Activated effector memory CD4-positive, alpha-beta T cell treated with Interleukin-2 at 50 U/mL for 16 hours (primary cell): ENCODE data around the gene CASD1.

ENCODE experiments used
- DNase-seq: peaks from one replicate; pipeline ENCODE4 v3.0.0-alpha.2; 2020

CASD1 gene

GRCh38 chr7:94513565-94513860 is 3.9 kb downstream of the CASD1 start:
- DNase-seq = no peak

GRCh38 chr7:94514140-94514889 is 4.7 kb downstream of the CASD1 start:
- no peak for DNase-seq

GRCh38 chr7:94514917-94515316 is 5.3 kb downstream of the CASD1 start:
- DNase-seq = no peak

GRCh38 chr7:94525923-94526322 is 16.3 kb downstream of the CASD1 start:
- no peak for DNase-seq

- no peak for DNase-seq
These were observed 19.9 kb downstream of the CASD1 start for GRCh38 chr7:94529516-94529915.

GRCh38 chr7:94530109-94530508 is 20.5 kb downstream of the CASD1 start:
- no peak for DNase-seq

- DNase-seq = no peak
These were observed 23.1 kb downstream of the CASD1 start for GRCh38 chr7:94532676-94533075.

- no peak for DNase-seq
These were observed 30.8 kb downstream of the CASD1 start for GRCh38 chr7:94540428-94540827.

- DNase-seq = no peak
These were observed 37.5 kb downstream of the CASD1 start for GRCh38 chr7:94547126-94547525.

- no peak for DNase-seq
These were observed 46.4 kb downstream of the CASD1 start for GRCh38 chr7:94556028-94556427.

- DNase-seq = no peak
These were observed 47.6 kb downstream of the CASD1 start for GRCh38 chr7:94557215-94557614.

GRCh38 chr7:94559972-94560371 is 50.4 kb downstream of the CASD1 start:
- no peak for DNase-seq

- no peak for DNase-seq
These were observed 52.4 kb downstream of the CASD1 start for GRCh38 chr7:94561841-94562514.

GRCh38 chr7:94562525-94562924 is 52.9 kb downstream of the CASD1 start:
- DNase-seq = no peak

GRCh38 chr7:94565247-94565894 is 55.8 kb downstream of the CASD1 start:
- DNase-seq = no peak

GRCh38 chr7:94567396-94567795 is 57.8 kb downstream of the CASD1 start:
- DNase-seq = no peak

GRCh38 chr7:94571816-94572215 is 62.2 kb downstream of the CASD1 start:
- DNase-seq = no peak

- DNase-seq = no peak
These were observed 66.0 kb downstream of the CASD1 start for GRCh38 chr7:94575646-94576045.

GRCh38 chr7:94576316-94576715 is 66.7 kb downstream of the CASD1 start:
- DNase-seq = no peak

GRCh38 chr7:94577357-94577756 is 67.7 kb downstream of the CASD1 start:
- DNase-seq = no peak

- no peak for DNase-seq
These were observed 69.0 kb downstream of the CASD1 start for GRCh38 chr7:94578614-94579013.

- no peak for DNase-seq
These were observed 69.9 kb downstream of the CASD1 start for GRCh38 chr7:94579470-94579869.

GRCh38 chr7:94580601-94581000 is 71.0 kb downstream of the CASD1 start:
- DNase-seq = no peak

- no peak for DNase-seq
These were observed 74.5 kb downstream of the CASD1 start for GRCh38 chr7:94584113-94584512.
